Measurements from ENCODE around the gene SCN1B. TPM values are rescaled to one million over a fixed set of nuclear protein-coding genes. Genes with fewer than 3 reads are reported as not detected.

Gene SCN1B
- total and polyA plus RNA-seq, 7 donors: 55.6 to 345 (median 248) TPM

GRCh38 chr19:35021016-35021415 is 9.3 kb upstream of the SCN1B start:
- TF ChIP-seq CTCF (IDR thresholded peaks at IDR 0.05): no peak
- Histone ChIP-seq H3K4me3 (no peak overlapping the region), H3K4me1 (no peaks in the 10 kb centered on the region), H3K27me3 (ENCODE audit: insufficient read depth in 3 of 3, low read length in 2 of 3) (no peaks in the 10 kb centered on the region), H3K27ac (no peak overlapping the region), H3K36me3 (ENCODE audit: insufficient read depth in 1 of 2, low read depth in 1 of 2) (peaks cover under 1 to 99% of the 10 kb centered on the region in 2 donors), H3K9me3 (no peaks in the 10 kb centered on the region)
- intact Hi-C loops (cut with DNase I): no loop called here
- WGBS, 3 donors: 85 to 90% (median 88%) methylated on average over 10 of the region's 10 CpGs
- DNase-seq: no peak
- ATAC-seq: no peak

DNA sequence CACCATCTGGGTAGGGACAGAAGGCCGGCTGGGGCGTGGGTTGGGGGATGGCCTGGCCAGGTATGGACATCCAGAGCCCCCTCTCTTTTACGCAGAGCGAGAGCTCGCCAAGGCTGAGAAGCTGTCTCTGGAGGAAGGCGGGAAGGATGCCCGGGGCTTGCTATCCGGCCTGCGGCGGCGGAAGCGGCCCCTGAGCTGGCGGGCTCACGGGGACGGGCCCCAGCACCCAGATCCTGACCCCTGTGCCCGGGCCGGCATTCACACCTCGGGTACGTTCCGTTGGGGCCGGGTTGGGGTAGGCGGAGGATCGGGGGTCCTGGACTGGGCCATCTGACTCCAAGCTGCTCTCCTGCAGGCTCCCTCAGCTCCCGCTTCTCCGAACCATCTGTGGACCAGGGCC is 8.7 kb upstream of the SCN1B start:
- Histone ChIP-seq H3K4me1 (no peaks in the 10 kb centered on the region), H3K9me3 (no peaks in the 10 kb centered on the region), H3K27me3 (ENCODE audit: insufficient read depth in 3 of 3, low read length in 2 of 3) (no peaks in the 10 kb centered on the region), H3K36me3 (ENCODE audit: insufficient read depth in 1 of 2, low read depth in 1 of 2) (peaks cover 2 to 100% of the 10 kb centered on the region in 2 donors), H3K4me3 (no peak overlapping the region), H3K27ac (no peak overlapping the region)
- intact Hi-C loops (cut with DNase I): no loop called here
- no peak for DNase-seq
- 92 to 96% (median 96%) methylated on average over 12 to 25 of the region's 25 CpGs for WGBS, 3 donors
- no peak for TF ChIP-seq CTCF (IDR thresholded peaks at IDR 0.05)
- no peak for ATAC-seq

- 81 to 89% (median 84%) methylated on average over 13 to 14 of the region's 14 CpGs for WGBS, 3 donors
- Histone ChIP-seq H3K9me3 (no peaks in the 10 kb centered on the region), H3K4me3 (no peak overlapping the region), H3K4me1 (peaks cover 3% of the 10 kb centered on the region), H3K36me3 (ENCODE audit: insufficient read depth in 1 of 2, low read depth in 1 of 2) (peaks cover 2 to 100% of the 10 kb centered on the region in 2 donors), H3K27ac (no peak overlapping the region), H3K27me3 (ENCODE audit: insufficient read depth in 3 of 3, low read length in 2 of 3) (no peaks in the 10 kb centered on the region)
- DNase-seq (no peak), ATAC-seq (no peak)
- intact Hi-C loops (cut with DNase I): no loop called here
- no peak for TF ChIP-seq CTCF (IDR thresholded peaks at IDR 0.05)
Measured at GRCh38 chr19:35022460-35022859, 7.8 kb upstream of the SCN1B start.

- peak in 1 of 2 donors; percentile 46 for DNase-seq
- intact Hi-C loops (cut with DNase I): no loop called here
- no peak for ATAC-seq
- H3K4me1 ChIP-seq: peaks cover 11% of the 10 kb centered on the region
- H3K27ac ChIP-seq: peak overlapping the region; percentile 6
- 80 to 84% (median 82%) methylated on average over 19 of the region's 19 CpGs for WGBS, 3 donors
- H3K9me3 ChIP-seq: no peaks in the 10 kb centered on the region
- H3K4me3 ChIP-seq: no peak overlapping the region
- H3K36me3 ChIP-seq (ENCODE audit: insufficient read depth in 1 of 2, low read depth in 1 of 2): peaks cover 2 to 95% of the 10 kb centered on the region in 2 donors
- no peaks in the 10 kb centered on the region for H3K27me3 ChIP-seq (ENCODE audit: insufficient read depth in 3 of 3, low read length in 2 of 3)
- no peak for TF ChIP-seq CTCF (IDR thresholded peaks at IDR 0.05)
Measured at GRCh38 chr19:35023428-35023827, 6.8 kb upstream of the SCN1B start.

DNA sequence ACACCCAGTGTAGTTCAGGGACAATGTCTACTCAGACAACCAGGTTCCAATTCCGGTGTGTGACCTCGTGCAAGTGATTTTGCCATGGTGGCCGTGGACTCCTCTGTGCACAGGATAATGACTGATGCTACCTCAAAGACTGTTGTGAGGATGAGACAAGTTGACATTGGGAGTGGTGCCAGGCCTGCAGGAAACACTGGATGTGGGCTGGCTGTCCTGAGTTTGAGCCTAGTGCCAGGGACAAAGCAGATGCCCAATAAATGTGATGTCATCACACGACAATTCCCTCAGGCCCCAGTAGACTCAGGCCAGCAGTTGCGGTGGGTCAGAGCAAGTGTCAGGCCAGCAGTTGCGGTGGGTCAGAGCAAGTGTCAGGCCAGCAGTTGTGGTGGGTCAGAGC is 6.2 kb upstream of the SCN1B start:
- H3K9me3 ChIP-seq: no peaks in the 10 kb centered on the region
- intact Hi-C loops (cut with DNase I): no loop called here
- 54 to 64% (median 60%) methylated on average over 6 of the region's 6 CpGs for WGBS, 3 donors
- H3K27ac ChIP-seq: peak overlapping the region; percentile 6
- peaks cover 2 to 88% of the 10 kb centered on the region in 2 donors for H3K36me3 ChIP-seq (ENCODE audit: insufficient read depth in 1 of 2, low read depth in 1 of 2)
- H3K4me3 ChIP-seq: no peak overlapping the region
- DNase-seq (no peak), ATAC-seq (peak in 3 of 4 donors; percentile 19 to 24 (median 23))
- no peaks in the 10 kb centered on the region for H3K27me3 ChIP-seq (ENCODE audit: insufficient read depth in 3 of 3, low read length in 2 of 3)
- TF ChIP-seq CTCF (IDR thresholded peaks at IDR 0.05): no peak
- H3K4me1 ChIP-seq: peaks cover 17% of the 10 kb centered on the region

Measured in psoas muscle (tissue), 8 donors.